ENCODE measurements around the gene FBXL20. TPM values are rescaled to one million over a fixed set of nuclear protein-coding genes. Genes with fewer than 3 reads are reported as not detected.

Gene FBXL20
- total and polyA plus RNA-seq, 9 of the 15 experiments (the other 6 are each of a cell fraction or from before 2014, with no cell fraction given), result 1.8 to 15.1 (median 5.6) TPM

GRCh38 chr17:39205112-39205526, 196.3 kb downstream of the FBXL20 start (continued):
- TF ChIP-seq ZBTB40 (IDR thresholded peaks at IDR 0.05) (0 out of 2 replicates have a peak, but pooled peaks have one; percentile 28), ZBTB40 (CRISPR knock-in tag; IDR thresholded peaks at IDR 0.05) (no peak), POLR2AphosphoS5 (IDR thresholded peaks at IDR 0.05; ENCODE audit: control insufficient read depth, insufficient read depth, low read depth, low read length) (peak; percentile 73; the same call in 1 of the 2 replicates), GATAD2B (IDR thresholded peaks at IDR 0.05; ENCODE audit: borderline replicate concordance) (no peak), SMAD3 (CRISPR knock-in tag; conservative IDR thresholded peaks at IDR 0.05) (peak; percentile 56; the same call in 1 of the 2 replicates), POLR2A (conservative IDR thresholded peaks at IDR 0.05) (peak; percentile 84), LARP7 (IDR thresholded peaks at IDR 0.05) (no peak), PKNOX1 (IDR thresholded peaks at IDR 0.05) (peak; percentile 8; the same call in 1 of the 2 replicates), PML (IDR thresholded peaks at IDR 0.05; ENCODE audit: low read length) (peak; percentile 39), ZBTB1 (CRISPR knock-in tag; IDR thresholded peaks at IDR 0.05; ENCODE audit: borderline replicate concordance, low read depth) (no peak), POLR2B (IDR thresholded peaks at IDR 0.05; ENCODE audit: low read depth, partially characterized antibody) (peak; percentile 77), VEZF1 (CRISPR knock-in tag; IDR thresholded peaks at IDR 0.05) (no peak), SOX6 (IDR thresholded peaks at IDR 0.05) (0 out of 2 replicates have a peak, but pooled peaks have one; percentile 42), CAMTA2 (CRISPR knock-in tag; conservative IDR thresholded peaks at IDR 0.05) (no peak), POLR2G (IDR thresholded peaks at IDR 0.05; ENCODE audit: low read depth, low read length) (peak; percentile 37; the same call in 1 of the 2 replicates)
